Activated CD4-positive, alpha-beta T cell treated with anti-CD3 and anti-CD28 coated beads, Interleukin-2, amount 10 ng/mL, durations not matched to agents 24 days and 14 days (primary cell): ENCODE results near the gene PDILT. TPM values are rescaled to one million over a fixed set of nuclear protein-coding genes. Genes with fewer than 3 reads are reported as not detected.
"Not testable (repeated sequence)": the region's sequence is repeated elsewhere in the genome, so short reads cannot be mapped to it uniquely, and the experiment has no call there.

ENCODE experiments used
- DNase-seq: peaks from one replicate; pipeline ENCODE4 v3.0.0; 2022
- H3K27ac Mint-ChIP-seq: one replicate; pipeline ENCODE4 v1.8.0; 2022; ENCODE audit warnings: mild to moderate bottlenecking, mixed read lengths
- H3K27me3 Mint-ChIP-seq: one replicate; pipeline ENCODE4 v1.8.0; 2022; ENCODE audit warnings: mixed read lengths
- H3K36me3 Mint-ChIP-seq: one replicate; pipeline ENCODE4 v1.8.0; 2022; ENCODE audit warnings: low read depth, mild to moderate bottlenecking, mixed read lengths
- H3K4me1 Mint-ChIP-seq: one replicate; pipeline ENCODE4 v1.8.0; 2021; ENCODE audit warnings: mixed read lengths
- H3K4me3 Mint-ChIP-seq: one replicate; pipeline ENCODE4 v1.8.0; 2022; ENCODE audit warnings: mild to moderate bottlenecking, moderate library complexity, mixed read lengths
- H3K9me3 Mint-ChIP-seq: one replicate; pipeline ENCODE4 v1.8.0; 2021; ENCODE audit warnings: mixed read lengths
- intact Hi-C: fragments of 100-400 bp; cut with micrococcal nuclease; formaldehyde crosslinking; loops from one replicate; pipeline ENCODE4 v1.15.1; 2023
- total RNA-seq: library from RNA; stranded (reverse); gene quantifications from 2 replicates; pipeline ENCODE4 v1.2.3, GENCODE V29; 2022

Gene PDILT
- total RNA-seq, 1 donor from 2014 or later: not detected

DNA sequence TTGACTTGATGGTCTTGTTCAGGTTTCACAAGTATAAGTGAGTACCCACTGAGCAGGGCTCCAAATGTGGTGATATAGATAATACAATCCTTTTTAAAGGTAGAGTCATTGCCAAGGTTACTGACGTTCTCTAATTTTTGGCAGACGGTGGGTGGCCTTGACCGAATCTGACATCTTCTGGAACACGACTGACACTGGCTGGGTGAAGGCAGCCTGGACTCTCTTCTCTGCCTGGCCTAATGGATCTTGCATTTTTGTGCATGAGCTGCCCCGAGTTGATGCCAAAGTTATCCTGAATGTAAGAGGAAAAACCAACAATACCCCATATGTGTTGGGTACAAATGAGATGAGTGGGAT lies 19.2 kb upstream of the PDILT start:
- DNase-seq, H3K9me3 Mint-ChIP-seq, H3K27ac Mint-ChIP-seq, H3K27me3 Mint-ChIP-seq, H3K36me3 Mint-ChIP-seq, intact Hi-C loops, H3K4me1 Mint-ChIP-seq, H3K4me3 Mint-ChIP-seq: not testable (repeated sequence)

DNA sequence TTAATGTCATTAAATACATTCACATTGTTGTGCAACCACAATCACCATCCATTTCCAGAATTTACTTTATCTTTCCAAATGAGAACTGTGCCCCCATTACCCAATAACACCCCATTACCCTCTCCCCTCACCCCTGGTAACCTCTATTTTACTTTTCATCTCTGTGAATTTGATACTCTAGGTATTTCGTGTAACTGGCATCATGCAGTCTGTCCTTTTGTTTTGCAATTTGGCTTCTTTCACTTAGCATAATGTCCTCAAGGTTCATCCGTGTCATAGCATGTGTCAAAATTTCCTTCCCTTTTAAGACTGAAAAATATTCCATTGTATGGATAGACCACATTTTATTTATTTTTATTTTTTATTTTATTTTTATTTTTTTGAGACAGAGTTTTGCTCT lies 17.2 kb upstream of the PDILT start:
- intact Hi-C loops, H3K4me1 Mint-ChIP-seq, H3K27ac Mint-ChIP-seq, H3K4me3 Mint-ChIP-seq, H3K36me3 Mint-ChIP-seq, DNase-seq, H3K9me3 Mint-ChIP-seq, H3K27me3 Mint-ChIP-seq: not testable (repeated sequence)

GRCh38 chr16:20419093-20419492 lies 14.6 kb upstream of the PDILT start:
- H3K36me3 Mint-ChIP-seq, H3K9me3 Mint-ChIP-seq, intact Hi-C loops, H3K27me3 Mint-ChIP-seq, DNase-seq, H3K4me1 Mint-ChIP-seq, H3K27ac Mint-ChIP-seq, H3K4me3 Mint-ChIP-seq: not testable (repeated sequence)

- H3K27ac Mint-ChIP-seq: no peak overlapping the region
Observed at GRCh38 chr16:20415541-20415940, 11.0 kb upstream of the PDILT start.

GRCh38 chr16:20411055-20411454 lies 6.5 kb upstream of the PDILT start:
- no peaks in the 10 kb centered on the region for H3K36me3 Mint-ChIP-seq
- no peak overlapping the region for H3K27ac Mint-ChIP-seq
- no peaks in the 10 kb centered on the region for H3K4me1 Mint-ChIP-seq
- peaks cover 8% of the 10 kb centered on the region for H3K27me3 Mint-ChIP-seq
- H3K9me3 Mint-ChIP-seq: no peaks in the 10 kb centered on the region
- H3K4me3 Mint-ChIP-seq: no peak overlapping the region
- intact Hi-C loops: no loop called here
- no peak for DNase-seq

More at GRCh38 chr16:20415541-20415940, 11.0 kb upstream of the PDILT start:
- no peaks in the 10 kb centered on the region for H3K36me3 Mint-ChIP-seq
- no peaks in the 10 kb centered on the region for H3K9me3 Mint-ChIP-seq
- no peak overlapping the region for H3K4me3 Mint-ChIP-seq
- no peak for DNase-seq
- H3K4me1 Mint-ChIP-seq: no peaks in the 10 kb centered on the region
- intact Hi-C loops: no loop called here
- peaks cover 8% of the 10 kb centered on the region for H3K27me3 Mint-ChIP-seq

DNA sequence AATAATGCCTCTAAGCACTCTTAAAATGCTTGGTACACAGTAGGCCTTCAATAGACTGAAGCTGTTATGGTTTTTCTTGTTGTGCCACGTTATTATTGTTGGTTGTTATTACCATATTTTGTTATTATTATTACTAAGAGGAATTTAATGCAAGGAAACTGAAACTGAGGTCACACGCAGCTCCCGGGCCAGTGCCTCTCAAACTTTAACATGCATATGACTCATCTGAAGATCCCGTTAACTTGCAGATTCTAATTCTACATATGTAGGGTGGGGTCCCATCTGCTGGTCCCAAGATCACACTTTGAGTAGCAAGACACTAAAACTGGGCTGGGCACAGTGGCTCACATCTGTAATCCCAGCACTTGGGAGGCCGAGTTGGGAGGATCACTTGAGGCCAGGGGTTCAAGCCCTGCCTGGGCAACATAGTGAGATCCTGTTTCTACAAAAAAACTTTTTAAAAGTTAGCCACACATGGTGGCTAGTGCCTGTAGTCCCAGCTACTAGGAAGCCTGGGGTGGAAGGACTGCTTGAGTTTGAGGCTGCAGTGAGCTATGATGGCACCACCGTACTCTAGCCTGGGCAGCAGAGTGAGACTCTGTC lies 5.7 kb upstream of the PDILT start:
- no peak for DNase-seq
- no peak overlapping the region for H3K4me3 Mint-ChIP-seq
- peaks cover 6% of the 10 kb centered on the region for H3K27me3 Mint-ChIP-seq
- no peaks in the 10 kb centered on the region for H3K36me3 Mint-ChIP-seq
- H3K27ac Mint-ChIP-seq: no peak overlapping the region
- no peaks in the 10 kb centered on the region for H3K9me3 Mint-ChIP-seq
- intact Hi-C loops: no loop called here
- no peaks in the 10 kb centered on the region for H3K4me1 Mint-ChIP-seq

DNA sequence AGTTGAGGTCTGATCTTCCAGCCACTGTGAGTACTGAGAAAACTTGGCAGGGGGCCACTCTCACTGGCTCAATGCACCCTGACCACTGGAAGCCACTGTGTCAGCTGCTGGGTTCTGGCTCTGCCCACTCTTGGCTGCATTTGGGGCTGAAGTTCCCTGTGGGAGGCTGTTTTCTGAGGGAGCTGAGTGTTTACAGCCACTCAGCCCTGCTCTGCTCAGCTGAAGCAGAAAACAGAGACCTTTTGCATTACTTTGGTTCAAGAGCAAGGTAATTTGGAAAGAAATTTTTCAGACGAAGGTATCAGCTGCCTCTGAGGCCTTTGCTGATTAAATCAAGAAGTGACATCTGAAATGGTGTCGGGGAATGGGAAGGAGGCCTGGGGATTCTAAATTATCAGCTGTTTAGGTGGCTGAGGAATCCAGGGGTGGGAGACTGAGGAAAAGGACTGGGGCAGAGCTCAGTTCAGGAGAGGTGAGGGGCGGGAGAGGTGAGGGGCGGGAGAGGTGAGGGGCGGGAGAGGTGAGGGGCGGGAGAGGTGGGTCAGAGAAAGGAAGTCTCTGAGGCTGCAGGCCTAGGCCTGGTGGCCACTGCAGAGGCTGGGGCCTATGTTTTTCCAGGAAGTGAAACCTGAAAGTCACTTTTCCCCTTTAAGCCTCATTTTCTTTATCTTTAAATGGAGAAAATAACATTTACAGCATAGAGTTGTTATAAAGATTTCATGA lies 5.0 kb upstream of the PDILT start, which contains the start of gene ACSM5:
Gene ACSM5, plus strand, starts transcription at position 137 of the 723 bp plus-strand sequence. CDS start 1,951 bp downstream, outside the sequence.
- Mint-ChIP-seq H3K27me3 (peaks cover 2% of the 10 kb centered on the region), H3K27ac (no peak within 1 kb of the TSS), H3K9me3 (no peaks in the 10 kb centered on the region), H3K4me1 (no peaks in the 10 kb centered on the region), H3K36me3 (no peaks in the 10 kb centered on the region), H3K4me3 (no peak within 1 kb of the TSS)
- intact Hi-C loops: no loop called here
- DNase-seq: no peak

GRCh38 chr16:20402651-20403050 lies 1.9 kb downstream of the PDILT start:
- Mint-ChIP-seq H3K9me3 (no peaks in the 10 kb centered on the region), H3K4me1 (no peaks in the 10 kb centered on the region), H3K27me3 (no peaks in the 10 kb centered on the region), H3K4me3 (no peak overlapping the region), H3K36me3 (no peaks in the 10 kb centered on the region), H3K27ac (no peak overlapping the region)
- intact Hi-C loops: no loop called here
- no peak for DNase-seq

GRCh38 chr16:20401475-20402016 lies 3.0 kb downstream of the PDILT start:
- Mint-ChIP-seq H3K4me1 (no peaks in the 10 kb centered on the region), H3K9me3 (no peaks in the 10 kb centered on the region), H3K27me3 (no peaks in the 10 kb centered on the region), H3K36me3 (no peaks in the 10 kb centered on the region), H3K27ac (no peak overlapping the region), H3K4me3 (no peak overlapping the region)
- DNase-seq: no peak
- intact Hi-C loops: no loop called here

- intact Hi-C loops: no loop called here
- no peak overlapping the region for H3K27ac Mint-ChIP-seq
- H3K36me3 Mint-ChIP-seq: no peaks in the 10 kb centered on the region
- no peak overlapping the region for H3K4me3 Mint-ChIP-seq
- H3K9me3 Mint-ChIP-seq: no peaks in the 10 kb centered on the region
- DNase-seq: no peak
- no peaks in the 10 kb centered on the region for H3K4me1 Mint-ChIP-seq
- no peaks in the 10 kb centered on the region for H3K27me3 Mint-ChIP-seq
Observed at GRCh38 chr16:20401066-20401465, 3.5 kb downstream of the PDILT start.

DNA sequence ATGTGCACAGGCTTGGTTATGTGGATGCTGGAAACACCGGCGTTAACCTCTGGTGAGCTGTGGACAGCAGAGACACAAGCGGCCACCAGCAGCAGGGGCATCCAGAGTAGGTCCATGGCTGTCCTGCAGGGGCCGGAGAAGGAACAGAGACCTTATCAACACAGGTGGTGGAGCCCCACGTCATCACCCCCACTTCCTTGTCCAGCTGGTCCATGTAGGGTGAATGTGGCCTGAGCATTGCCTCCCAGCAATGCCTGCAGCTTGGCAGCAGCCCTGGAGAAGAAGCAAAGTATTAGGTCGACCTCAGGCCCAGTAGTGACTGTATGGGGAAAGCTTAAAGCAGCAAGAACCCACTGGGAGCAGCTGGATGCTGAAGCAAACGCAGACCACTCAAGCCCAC lies 5.4 kb downstream of the PDILT start:
- no peaks in the 10 kb centered on the region for H3K36me3 Mint-ChIP-seq
- H3K27ac Mint-ChIP-seq: no peak overlapping the region
- H3K4me3 Mint-ChIP-seq: no peak overlapping the region
- H3K27me3 Mint-ChIP-seq: no peaks in the 10 kb centered on the region
- DNase-seq: no peak
- intact Hi-C loops: no loop called here
- no peaks in the 10 kb centered on the region for H3K9me3 Mint-ChIP-seq
- no peaks in the 10 kb centered on the region for H3K4me1 Mint-ChIP-seq

DNA sequence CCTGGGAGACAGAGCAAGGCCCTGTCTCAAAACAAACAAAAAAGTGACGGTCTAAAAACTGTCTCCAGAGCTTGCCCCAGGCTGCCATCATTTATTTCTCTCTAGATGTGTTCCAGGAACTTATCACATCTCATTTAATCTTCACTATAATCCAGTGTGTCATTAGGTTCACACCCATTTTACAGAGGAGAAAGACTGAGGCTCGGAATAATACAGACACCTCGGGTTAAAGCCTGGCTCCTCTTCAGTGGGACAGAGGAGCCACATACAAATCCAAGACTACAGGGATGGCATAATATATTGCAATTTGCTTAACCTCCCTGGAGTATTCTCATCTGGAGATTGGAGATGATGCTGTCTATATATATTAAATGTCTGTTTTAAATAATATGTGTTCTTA lies 5.9 kb downstream of the PDILT start:
- no peaks in the 10 kb centered on the region for H3K9me3 Mint-ChIP-seq
- DNase-seq: no peak
- no peak overlapping the region for H3K4me3 Mint-ChIP-seq
- intact Hi-C loops: no loop called here
- H3K4me1 Mint-ChIP-seq: no peaks in the 10 kb centered on the region
- no peaks in the 10 kb centered on the region for H3K27me3 Mint-ChIP-seq
- no peaks in the 10 kb centered on the region for H3K36me3 Mint-ChIP-seq
- H3K27ac Mint-ChIP-seq: no peak overlapping the region

DNA sequence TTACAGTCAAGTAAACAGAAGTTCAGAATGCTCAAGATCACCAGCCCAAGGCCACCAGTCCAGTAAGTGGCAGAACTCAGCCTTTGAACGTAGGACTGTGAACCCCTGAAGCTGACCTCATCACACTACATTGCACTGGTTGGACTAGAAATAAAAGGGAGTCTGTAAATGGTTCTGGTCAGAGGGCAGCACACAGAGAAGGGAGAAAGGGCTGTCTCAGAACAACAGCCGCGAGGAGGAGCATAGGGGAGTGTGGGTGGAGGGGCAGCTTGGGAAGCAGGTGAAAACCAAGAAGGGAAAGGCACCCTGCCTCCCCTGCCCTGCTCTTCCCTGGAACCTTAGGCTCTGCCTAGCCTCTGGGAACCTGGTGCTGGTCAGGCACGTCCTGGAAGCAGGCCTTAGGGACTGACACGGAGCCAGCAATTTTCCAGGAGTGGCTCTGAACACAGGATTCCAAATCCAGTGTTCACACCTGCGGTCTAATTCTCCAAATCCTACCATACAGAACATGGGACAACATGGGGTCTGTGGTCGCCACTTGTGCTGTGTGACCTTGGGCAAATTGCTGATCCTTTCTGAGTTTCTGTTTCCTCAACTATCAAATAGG lies 7.0 kb downstream of the PDILT start:
- no peak overlapping the region for H3K27ac Mint-ChIP-seq
- H3K9me3 Mint-ChIP-seq: no peaks in the 10 kb centered on the region
- no peaks in the 10 kb centered on the region for H3K36me3 Mint-ChIP-seq
- DNase-seq: no peak
- H3K27me3 Mint-ChIP-seq: no peaks in the 10 kb centered on the region
- intact Hi-C loops: no loop called here
- no peaks in the 10 kb centered on the region for H3K4me1 Mint-ChIP-seq
- H3K4me3 Mint-ChIP-seq: no peak overlapping the region

DNA sequence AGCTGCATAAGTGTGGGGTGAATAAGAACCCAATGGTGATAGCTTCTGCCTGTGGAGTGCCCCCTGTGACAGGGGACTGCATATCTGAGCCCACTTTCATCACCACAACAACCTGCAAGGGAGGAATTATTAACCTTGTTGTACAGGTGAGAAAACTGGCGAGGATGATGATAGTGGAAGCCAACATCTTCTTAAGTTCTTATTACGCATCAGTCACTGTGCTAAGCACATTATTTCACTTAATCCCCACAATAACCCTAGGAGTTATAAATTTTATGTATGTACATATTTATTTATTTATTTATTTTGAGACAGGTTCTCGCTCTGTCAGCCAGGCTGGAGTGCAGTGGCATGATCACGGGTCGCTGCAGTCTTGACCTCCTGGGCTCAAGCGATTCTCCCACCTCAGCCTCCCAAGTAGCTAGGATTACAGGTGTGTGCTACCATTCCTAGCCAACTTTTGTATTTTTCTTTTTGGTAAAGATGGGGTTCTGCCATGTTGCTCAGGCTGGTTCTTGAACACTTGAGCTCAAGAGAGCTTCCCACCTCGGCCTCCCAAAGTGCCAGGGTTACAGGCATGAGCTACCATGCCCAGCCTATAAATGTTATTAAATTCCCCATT lies 7.6 kb downstream of the PDILT start:
- H3K4me3 Mint-ChIP-seq: no peak overlapping the region
- H3K9me3 Mint-ChIP-seq: no peaks in the 10 kb centered on the region
- H3K36me3 Mint-ChIP-seq: no peaks in the 10 kb centered on the region
- no peak overlapping the region for H3K27ac Mint-ChIP-seq
- H3K27me3 Mint-ChIP-seq: no peaks in the 10 kb centered on the region
- H3K4me1 Mint-ChIP-seq: no peaks in the 10 kb centered on the region
- intact Hi-C loops: no loop called here
- DNase-seq: no peak
